ENCODE measurements around the gene HNRNPK. TPM values are rescaled to one million over a fixed set of nuclear protein-coding genes. Genes with fewer than 3 reads are reported as not detected.
A peak's percentile ranks its signal among the peaks of the same experiment; 100 is the strongest.

HNRNPK gene
- polyA plus RNA-seq, 3 donors: 307 to 743 (median 645) TPM

DNA sequence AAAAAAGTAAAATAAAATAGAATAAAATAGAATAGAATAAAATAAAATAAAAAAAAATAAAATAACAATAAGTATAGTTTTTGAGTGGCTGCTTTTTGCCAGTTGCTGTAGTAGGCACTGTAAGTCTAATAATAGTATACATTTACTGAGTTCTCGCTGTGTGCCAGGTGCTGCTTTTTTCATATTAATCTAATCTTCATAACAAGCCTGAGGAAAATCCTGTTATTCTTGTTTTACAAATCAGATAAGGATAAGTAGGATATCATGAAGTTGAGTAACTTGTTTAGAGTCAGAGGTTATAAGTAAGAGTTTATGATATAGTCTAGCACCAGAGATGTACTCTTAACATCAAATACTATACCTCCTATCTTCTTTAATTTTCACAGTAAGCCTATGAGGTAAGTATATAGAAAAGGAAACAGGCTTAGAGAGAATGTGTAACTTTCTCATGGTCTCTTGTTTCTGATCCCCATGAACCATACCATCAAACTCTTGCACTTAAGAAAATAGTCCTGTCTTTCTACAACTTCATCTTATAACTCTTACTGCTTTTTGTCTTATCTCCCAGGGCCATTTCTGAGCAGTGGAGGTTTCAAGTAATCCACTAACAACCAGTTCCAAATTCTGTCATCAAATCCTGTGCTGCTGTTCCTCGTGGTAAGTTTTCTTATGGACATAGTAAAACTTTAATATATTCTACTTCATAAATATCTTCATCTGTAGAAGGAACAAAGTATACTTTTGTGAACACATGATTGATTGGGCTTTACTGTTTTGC is 19.3 kb upstream of the HNRNPK start:
- no peak overlapping the region for H3K4me2 ChIP-seq (replicated peaks; ENCODE audit: extremely low read depth, low read length, poor library complexity, severe bottlenecking)
- peaks cover 7 to 19% of the 10 kb centered on the region in 2 donors for H3K4me1 ChIP-seq (ENCODE audit: control insufficient read depth in 1 of 2, insufficient read depth in 2 of 2, low read length in 2 of 2)
- Mint-ChIP-seq H3K4me1 (peaks cover 26% of the 10 kb centered on the region), H3K36me3 (peaks cover 17 to 31% of the 10 kb centered on the region in 2 donors), H3K9me3 (peaks cover 0 to 3% (median 0%) of the 10 kb centered on the region in 7 donors), H3K27ac (peak overlapping the region in 2 of 7 donors; percentile 3 to 8), H3K27me3 (ENCODE audit: low read depth in 3 of 3) (peaks cover 0 to 2% (median 0%) of the 10 kb centered on the region in 3 donors), H3K4me3 (no peak overlapping the region)
- peaks cover 47% of the 10 kb centered on the region for H3K79me2 ChIP-seq (ENCODE audit: insufficient read depth, low read length)
- no peak overlapping the region for H3K27ac ChIP-seq (ENCODE audit: low read depth in 1 of 2, low read length in 2 of 2)
- H3K27me3 ChIP-seq (ENCODE audit: control insufficient read depth in 2 of 2, insufficient read depth in 2 of 2, low read length in 2 of 2): no peaks in the 10 kb centered on the region
- DNase-seq: no peak
- H3K9me3 ChIP-seq (replicated peaks in 1 of 2; ENCODE audit: control insufficient read depth in 1 of 2, insufficient read depth in 1 of 2, low read length in 2 of 2): no peaks in the 10 kb centered on the region
- no peak overlapping the region for H3K9ac ChIP-seq (ENCODE audit: insufficient read depth, low read length, poor library complexity, severe bottlenecking)
- TF ChIP-seq, protein P1, sequence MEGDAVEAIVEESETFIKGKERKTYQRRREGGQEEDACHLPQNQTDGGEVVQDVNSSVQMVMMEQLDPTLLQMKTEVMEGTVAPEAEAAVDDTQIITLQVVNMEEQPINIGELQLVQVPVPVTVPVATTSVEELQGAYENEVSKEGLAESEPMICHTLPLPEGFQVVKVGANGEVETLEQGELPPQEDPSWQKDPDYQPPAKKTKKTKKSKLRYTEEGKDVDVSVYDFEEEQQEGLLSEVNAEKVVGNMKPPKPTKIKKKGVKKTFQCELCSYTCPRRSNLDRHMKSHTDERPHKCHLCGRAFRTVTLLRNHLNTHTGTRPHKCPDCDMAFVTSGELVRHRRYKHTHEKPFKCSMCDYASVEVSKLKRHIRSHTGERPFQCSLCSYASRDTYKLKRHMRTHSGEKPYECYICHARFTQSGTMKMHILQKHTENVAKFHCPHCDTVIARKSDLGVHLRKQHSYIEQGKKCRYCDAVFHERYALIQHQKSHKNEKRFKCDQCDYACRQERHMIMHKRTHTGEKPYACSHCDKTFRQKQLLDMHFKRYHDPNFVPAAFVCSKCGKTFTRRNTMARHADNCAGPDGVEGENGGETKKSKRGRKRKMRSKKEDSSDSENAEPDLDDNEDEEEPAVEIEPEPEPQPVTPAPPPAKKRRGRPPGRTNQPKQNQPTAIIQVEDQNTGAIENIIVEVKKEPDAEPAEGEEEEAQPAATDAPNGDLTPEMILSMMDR (IDR thresholded peaks at IDR 0.05): no peak
- WGBS (ENCODE audit: insufficient coverage): no CpG with 5 or more reads among the region's 2 CpGs
- peaks cover 14 to 19% of the 10 kb centered on the region in 2 donors for H3K36me3 ChIP-seq (replicated peaks in 1 of 2; ENCODE audit: control insufficient read depth in 1 of 2, insufficient read depth in 2 of 2, low read length in 2 of 2)
- intact Hi-C loops (cut with micrococcal nuclease): no loop called here
- no peaks in the 10 kb centered on the region for H4K20me1 ChIP-seq (ENCODE audit: insufficient read depth, low read length)
- H2AFZ ChIP-seq (ENCODE audit: insufficient read depth, low read depth, low read length, poor library complexity, severe bottlenecking): no peak overlapping the region
- no peak overlapping the region for H3K4me3 ChIP-seq (replicated peaks in 1 of 3; ENCODE audit: low read depth in 2 of 3, low read length in 3 of 3)

DNA sequence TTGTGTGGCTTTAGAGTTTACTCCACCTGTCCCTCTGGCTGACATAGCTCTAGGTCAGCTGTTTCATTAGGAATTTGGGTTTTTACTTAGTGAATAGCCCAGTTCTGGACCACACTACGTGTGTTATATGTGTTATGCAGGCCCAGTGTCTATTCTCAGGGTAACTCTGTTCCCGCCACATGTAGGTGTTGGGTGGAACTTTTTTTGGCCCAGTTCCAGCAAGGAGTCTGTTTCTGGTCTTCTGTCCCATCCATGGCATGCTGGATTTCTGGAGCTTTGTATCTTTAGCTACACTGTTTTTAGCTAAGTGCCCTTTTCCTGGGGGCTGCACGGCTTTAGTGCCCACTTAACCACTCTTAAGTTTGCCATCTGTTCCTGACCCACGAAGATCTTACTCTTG is 16.1 kb upstream of the HNRNPK start:
- Histone ChIP-seq H3K36me3 (replicated peaks in 1 of 2; ENCODE audit: control insufficient read depth in 1 of 2, insufficient read depth in 2 of 2, low read length in 2 of 2) (peaks cover 16 to 19% of the 10 kb centered on the region in 2 donors), H3K27me3 (ENCODE audit: control insufficient read depth in 2 of 2, insufficient read depth in 2 of 2, low read length in 2 of 2) (no peaks in the 10 kb centered on the region), H3K79me2 (ENCODE audit: insufficient read depth, low read length) (peaks cover 74% of the 10 kb centered on the region), H3K9ac (ENCODE audit: insufficient read depth, low read length, poor library complexity, severe bottlenecking) (no peak overlapping the region), H3K4me1 (ENCODE audit: control insufficient read depth in 1 of 2, insufficient read depth in 2 of 2, low read length in 2 of 2) (peaks cover 3% of the 10 kb centered on the region in 2 donors), H3K4me3 (replicated peaks in 1 of 3; ENCODE audit: low read depth in 2 of 3, low read length in 3 of 3) (no peak overlapping the region), H2AFZ (ENCODE audit: insufficient read depth, low read depth, low read length, poor library complexity, severe bottlenecking) (no peak overlapping the region), H4K20me1 (ENCODE audit: insufficient read depth, low read length) (no peaks in the 10 kb centered on the region), H3K4me2 (replicated peaks; ENCODE audit: extremely low read depth, low read length, poor library complexity, severe bottlenecking) (no peak overlapping the region), H3K27ac (ENCODE audit: low read depth in 1 of 2, low read length in 2 of 2) (peak overlapping the region in 1 of 2 donors; percentile 3), H3K9me3 (replicated peaks in 1 of 2; ENCODE audit: control insufficient read depth in 1 of 2, insufficient read depth in 1 of 2, low read length in 2 of 2) (no peaks in the 10 kb centered on the region)
- TF ChIP-seq, protein P1 (IDR thresholded peaks at IDR 0.05): no peak
- Mint-ChIP-seq H3K9me3 (peaks cover 0 to 3% (median 0%) of the 10 kb centered on the region in 7 donors), H3K4me3 (no peak overlapping the region), H3K27me3 (ENCODE audit: low read depth in 3 of 3) (peaks cover 0 to 2% (median 0%) of the 10 kb centered on the region in 3 donors), H3K4me1 (peaks cover 12% of the 10 kb centered on the region), H3K27ac (peak overlapping the region in 1 of 7 donors; percentile 12), H3K36me3 (peaks cover 21 to 40% of the 10 kb centered on the region in 2 donors)
- no peak for DNase-seq
- 100% methylated on average over 2 of the region's 4 CpGs for WGBS (ENCODE audit: insufficient coverage)
- intact Hi-C loops (cut with micrococcal nuclease): no loop called here

Data from CD14-positive monocyte (primary cell).